NCI-H146 treated with DMSO at 0.1 percent for 48 hours (cell line): ENCODE results near the gene BORCS6.
A peak's percentile ranks its signal among the peaks of the same experiment; 100 is the strongest.
"Not testable (repeated sequence)": the region's sequence is repeated elsewhere in the genome, so short reads cannot be mapped to it uniquely, and the experiment has no call there.

Experiments used
- DNase-seq: peaks from one replicate; lab custom pipeline; 2025; ENCODE audit not compliant: unreplicated experiment; lab: John Stamatoyannopoulos, UW

BORCS6 gene

GRCh38 chr17:8189711-8190477 lies at the start of gene BORCS6:
BORCS6 (minus strand) TSS chr17:8190180; CDS start chr17:8190140, 40 bp downstream.
- DNase-seq: peak; percentile 94

- DNase-seq: no peak
Measured at GRCh38 chr17:8237886-8238285, 47.9 kb upstream of the BORCS6 start.

- no peak for DNase-seq
Measured at GRCh38 chr17:8237175-8237574, 47.2 kb upstream of the BORCS6 start.

GRCh38 chr17:8235676-8236075 lies 45.7 kb upstream of the BORCS6 start:
- DNase-seq: no peak

GRCh38 chr17:8234361-8235270 lies 44.6 kb upstream of the BORCS6 start:
- no peak for DNase-seq

- no peak for DNase-seq
Measured at GRCh38 chr17:8231701-8232100, 41.7 kb upstream of the BORCS6 start.

GRCh38 chr17:8227238-8227581 lies 37.2 kb upstream of the BORCS6 start:
- DNase-seq: no peak

- no peak for DNase-seq
Measured at GRCh38 chr17:8226536-8227237, 36.7 kb upstream of the BORCS6 start.

GRCh38 chr17:8225813-8226535 lies 36.0 kb upstream of the BORCS6 start:
- DNase-seq: peak; percentile 8

- no peak for DNase-seq
Measured at GRCh38 chr17:8224891-8225812, 35.2 kb upstream of the BORCS6 start.

- peak; percentile 54 for DNase-seq
Measured at GRCh38 chr17:8223356-8224126, 33.6 kb upstream of the BORCS6 start.

GRCh38 chr17:8222630-8223355 lies 32.8 kb upstream of the BORCS6 start:
- peak; percentile 81 for DNase-seq

GRCh38 chr17:8222380-8222629 lies 32.3 kb upstream of the BORCS6 start:
- DNase-seq: no peak

- peak; percentile 85 for DNase-seq
Measured at GRCh38 chr17:8221663-8222379, 31.8 kb upstream of the BORCS6 start.

GRCh38 chr17:8220783-8221662 lies 31.0 kb upstream of the BORCS6 start:
- peak; percentile 86 for DNase-seq

GRCh38 chr17:8214000-8214399 lies 24.0 kb upstream of the BORCS6 start:
- DNase-seq: not testable (repeated sequence)
